ENCODE data around the gene GATA6. TPM values are rescaled to one million over a fixed set of nuclear protein-coding genes. Genes with fewer than 3 reads are reported as not detected.

The GATA6 gene
- total RNA-seq, 1 donor from 2014 or later: not detected

- no peaks in the 10 kb centered on the region for H3K36me3 Mint-ChIP-seq (ENCODE audit: low read depth)
- H3K4me3 Mint-ChIP-seq: no peak overlapping the region
- TF ChIP-seq CTCF (conservative IDR thresholded peaks at IDR 0.05): no peak
- H3K27ac Mint-ChIP-seq (ENCODE audit: unreplicated experiment): no peak overlapping the region
- H3K27me3 Mint-ChIP-seq (ENCODE audit: low read depth): peaks cover 10% of the 10 kb centered on the region
- peaks cover 2% of the 10 kb centered on the region for H3K9me3 Mint-ChIP-seq
- no peak for DNase-seq (ENCODE audit: low read depth, low spot score)
- H3K4me1 Mint-ChIP-seq: no peaks in the 10 kb centered on the region
These were observed 69.3 kb downstream of the GATA6 start for GRCh38 chr18:22238681-22239080.

GRCh38 chr18:22241921-22242361, 72.6 kb downstream of the GATA6 start:
- peaks cover 2% of the 10 kb centered on the region for H3K27me3 Mint-ChIP-seq (ENCODE audit: low read depth)
- H3K4me3 Mint-ChIP-seq: no peak overlapping the region
- H3K9me3 Mint-ChIP-seq: peaks cover 2% of the 10 kb centered on the region
- no peaks in the 10 kb centered on the region for H3K36me3 Mint-ChIP-seq (ENCODE audit: low read depth)
- no peaks in the 10 kb centered on the region for H3K4me1 Mint-ChIP-seq
- no peak overlapping the region for H3K27ac Mint-ChIP-seq (ENCODE audit: unreplicated experiment)
- no peak for TF ChIP-seq CTCF (conservative IDR thresholded peaks at IDR 0.05)
- no peak for DNase-seq (ENCODE audit: low read depth, low spot score)

- Mint-ChIP-seq H3K4me1 (no peaks in the 10 kb centered on the region), H3K4me3 (no peak overlapping the region), H3K27ac (ENCODE audit: unreplicated experiment) (no peak overlapping the region), H3K27me3 (ENCODE audit: low read depth) (no peaks in the 10 kb centered on the region), H3K9me3 (no peaks in the 10 kb centered on the region), H3K36me3 (ENCODE audit: low read depth) (no peaks in the 10 kb centered on the region)
- no peak for DNase-seq (ENCODE audit: low read depth, low spot score)
- no peak for TF ChIP-seq CTCF (conservative IDR thresholded peaks at IDR 0.05)
These were observed 74.1 kb downstream of the GATA6 start for GRCh38 chr18:22243513-22243912.

- Mint-ChIP-seq H3K36me3 (ENCODE audit: low read depth) (no peaks in the 10 kb centered on the region), H3K4me3 (no peak overlapping the region), H3K9me3 (no peaks in the 10 kb centered on the region), H3K4me1 (peaks cover 7% of the 10 kb centered on the region), H3K27me3 (ENCODE audit: low read depth) (peaks cover 10% of the 10 kb centered on the region), H3K27ac (ENCODE audit: unreplicated experiment) (no peak overlapping the region)
- DNase-seq (ENCODE audit: low read depth, low spot score): no peak
- TF ChIP-seq CTCF (conservative IDR thresholded peaks at IDR 0.05): no peak
These were observed 80.6 kb downstream of the GATA6 start for GRCh38 chr18:22250026-22250425.

GRCh38 chr18:22250591-22250996, 81.2 kb downstream of the GATA6 start:
- DNase-seq (ENCODE audit: low read depth, low spot score): no peak
- Mint-ChIP-seq H3K4me3 (no peak overlapping the region), H3K27ac (ENCODE audit: unreplicated experiment) (no peak overlapping the region), H3K36me3 (ENCODE audit: low read depth) (no peaks in the 10 kb centered on the region), H3K27me3 (ENCODE audit: low read depth) (peaks cover 10% of the 10 kb centered on the region), H3K4me1 (peaks cover 7% of the 10 kb centered on the region), H3K9me3 (no peaks in the 10 kb centered on the region)
- TF ChIP-seq CTCF (conservative IDR thresholded peaks at IDR 0.05): no peak

Other genes starting within 250 kb of the GATA6 start
- gene CTAGE1, start 248.3 kb downstream of the GATA6 start, total RNA-seq: not detected in 2 replicates

Measured in neural crest cell (in vitro differentiated cells).